Endothelial cell of umbilical vein (primary cell): ENCODE data around the gene CIB4.

ENCODE experiments used
- FOS ChIP-seq: IDR thresholded peaks from 2 replicates; pipeline ENCODE4 v1.6.1; 2011; ENCODE audit warnings: mild to moderate bottlenecking, low read length, moderate library complexity, borderline replicate concordance; ENCODE audit not compliant: insufficient read depth
- GATA2 ChIP-seq: IDR thresholded peaks from 2 replicates; pipeline ENCODE4 v1.7.0; 2011; ENCODE audit warnings: low read depth, mild to moderate bottlenecking, moderate library complexity, mixed read lengths, low read length; ENCODE audit not compliant: insufficient read length, insufficient read depth
- JUN ChIP-seq: IDR thresholded peaks from 2 replicates; pipeline ENCODE4 v1.6.1; 2011; ENCODE audit warnings: borderline replicate concordance, low read depth; ENCODE audit not compliant: insufficient read length, insufficient read depth
- POLR2A ChIP-seq: IDR thresholded peaks from 2 replicates; pipeline ENCODE4 v1.6.1; 2012; ENCODE audit warnings: low read depth, mild to moderate bottlenecking, control low read depth, low read length
- POLR2AphosphoS5 ChIP-seq: IDR thresholded peaks from 2 replicates; pipeline ENCODE4 v1.6.1; 2012; ENCODE audit warnings: low read depth, mild to moderate bottlenecking, control low read depth, low read length, moderate library complexity; ENCODE audit not compliant: insufficient read depth
- TF ChIP-seq, protein P1 (sequence below), 2 donors: IDR thresholded peaks; 1 replicate in 1 of 2; 2 replicates in 1 of 2; pipeline ENCODE4 v1.5.1; 2011; ENCODE audit warnings: low read length in 2 of 2, mild to moderate bottlenecking in 2 of 2, moderate library complexity in 2 of 2, control low read depth in 1 of 2, inconsistent platforms in 1 of 2, low read depth in 1 of 2; ENCODE audit not compliant: insufficient read depth in 1 of 2; ENCODE audit errors: extremely low read depth in 1 of 2

DNA sequence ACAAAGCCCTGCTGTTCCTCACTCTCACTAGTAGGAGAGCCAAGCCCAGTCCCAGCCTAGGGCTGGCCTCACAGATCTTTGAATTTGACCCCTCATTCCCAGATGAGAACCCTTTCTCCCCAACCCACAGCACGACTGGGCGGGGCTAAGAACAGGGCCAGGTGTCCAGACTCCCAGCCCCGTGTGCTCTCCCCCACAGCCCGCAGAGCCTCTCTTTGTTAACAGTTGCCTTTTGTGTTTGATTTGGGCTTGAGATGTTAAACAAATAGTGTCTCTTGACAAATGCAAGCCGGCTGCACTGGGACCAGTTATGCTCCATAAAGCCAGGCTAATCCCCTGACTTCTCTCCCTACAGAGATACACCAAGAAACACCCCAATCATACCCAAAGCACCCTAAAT, 46.6 kb upstream of the CIB4 start:
- TF ChIP-seq, protein P1, sequence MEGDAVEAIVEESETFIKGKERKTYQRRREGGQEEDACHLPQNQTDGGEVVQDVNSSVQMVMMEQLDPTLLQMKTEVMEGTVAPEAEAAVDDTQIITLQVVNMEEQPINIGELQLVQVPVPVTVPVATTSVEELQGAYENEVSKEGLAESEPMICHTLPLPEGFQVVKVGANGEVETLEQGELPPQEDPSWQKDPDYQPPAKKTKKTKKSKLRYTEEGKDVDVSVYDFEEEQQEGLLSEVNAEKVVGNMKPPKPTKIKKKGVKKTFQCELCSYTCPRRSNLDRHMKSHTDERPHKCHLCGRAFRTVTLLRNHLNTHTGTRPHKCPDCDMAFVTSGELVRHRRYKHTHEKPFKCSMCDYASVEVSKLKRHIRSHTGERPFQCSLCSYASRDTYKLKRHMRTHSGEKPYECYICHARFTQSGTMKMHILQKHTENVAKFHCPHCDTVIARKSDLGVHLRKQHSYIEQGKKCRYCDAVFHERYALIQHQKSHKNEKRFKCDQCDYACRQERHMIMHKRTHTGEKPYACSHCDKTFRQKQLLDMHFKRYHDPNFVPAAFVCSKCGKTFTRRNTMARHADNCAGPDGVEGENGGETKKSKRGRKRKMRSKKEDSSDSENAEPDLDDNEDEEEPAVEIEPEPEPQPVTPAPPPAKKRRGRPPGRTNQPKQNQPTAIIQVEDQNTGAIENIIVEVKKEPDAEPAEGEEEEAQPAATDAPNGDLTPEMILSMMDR (IDR thresholded peaks at IDR 0.05; ENCODE audit: extremely low read depth in 1 of 2, insufficient read depth in 1 of 2, low read depth in 1 of 2, low read length in 2 of 2): no peak
- TF ChIP-seq POLR2A: no peak
- no peak for TF ChIP-seq FOS
- no peak for TF ChIP-seq POLR2AphosphoS5
- TF ChIP-seq GATA2: no peak
- no peak for TF ChIP-seq JUN
